Measurements from ENCODE around the gene TMA7. TPM values are rescaled to one million over a fixed set of nuclear protein-coding genes. Genes with fewer than 3 reads are reported as not detected.

TMA7 gene
- total RNA-seq, 1 donor from 2014 or later: 309 TPM

DNA sequence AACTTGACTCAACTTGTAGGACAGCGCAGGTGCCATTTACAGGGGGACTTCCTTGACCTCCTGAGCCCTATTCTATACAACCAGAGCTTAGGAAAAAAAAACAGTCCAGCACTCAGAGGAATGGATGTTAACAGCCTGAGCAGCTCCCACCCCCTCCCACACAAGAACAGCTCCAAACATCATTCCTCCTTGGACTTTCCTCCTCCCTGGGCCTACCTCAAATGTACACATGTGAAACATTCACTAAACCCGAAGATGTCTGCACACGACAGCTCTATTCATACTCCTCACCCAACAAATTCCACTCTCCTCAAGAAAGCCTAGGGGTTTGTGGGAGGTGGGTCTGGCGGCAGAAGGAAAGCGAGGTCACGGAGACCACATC lies 6.0 kb downstream of the TMA7 start:
- Mint-ChIP-seq H3K4me3 (peak overlapping the region; percentile 89), H3K27me3 (ENCODE audit: low read depth) (no peaks in the 10 kb centered on the region), H3K36me3 (ENCODE audit: low read depth) (peaks cover 2% of the 10 kb centered on the region), H3K9me3 (no peaks in the 10 kb centered on the region), H3K27ac (ENCODE audit: unreplicated experiment) (peak overlapping the region; percentile 21), H3K4me1 (peaks cover 39% of the 10 kb centered on the region)
- DNase-seq (ENCODE audit: low read depth, low spot score): no peak
- TF ChIP-seq, protein P1, sequence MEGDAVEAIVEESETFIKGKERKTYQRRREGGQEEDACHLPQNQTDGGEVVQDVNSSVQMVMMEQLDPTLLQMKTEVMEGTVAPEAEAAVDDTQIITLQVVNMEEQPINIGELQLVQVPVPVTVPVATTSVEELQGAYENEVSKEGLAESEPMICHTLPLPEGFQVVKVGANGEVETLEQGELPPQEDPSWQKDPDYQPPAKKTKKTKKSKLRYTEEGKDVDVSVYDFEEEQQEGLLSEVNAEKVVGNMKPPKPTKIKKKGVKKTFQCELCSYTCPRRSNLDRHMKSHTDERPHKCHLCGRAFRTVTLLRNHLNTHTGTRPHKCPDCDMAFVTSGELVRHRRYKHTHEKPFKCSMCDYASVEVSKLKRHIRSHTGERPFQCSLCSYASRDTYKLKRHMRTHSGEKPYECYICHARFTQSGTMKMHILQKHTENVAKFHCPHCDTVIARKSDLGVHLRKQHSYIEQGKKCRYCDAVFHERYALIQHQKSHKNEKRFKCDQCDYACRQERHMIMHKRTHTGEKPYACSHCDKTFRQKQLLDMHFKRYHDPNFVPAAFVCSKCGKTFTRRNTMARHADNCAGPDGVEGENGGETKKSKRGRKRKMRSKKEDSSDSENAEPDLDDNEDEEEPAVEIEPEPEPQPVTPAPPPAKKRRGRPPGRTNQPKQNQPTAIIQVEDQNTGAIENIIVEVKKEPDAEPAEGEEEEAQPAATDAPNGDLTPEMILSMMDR (conservative IDR thresholded peaks at IDR 0.05): no peak

GRCh38 chr3:48446425-48447193 lies 6.6 kb downstream of the TMA7 start, which contains the start of gene ATRIP:
TSS of gene ATRIP (plus strand) at chr3:48446737. CDS start at chr3:48446846, 109 bp downstream.
- H3K27me3 Mint-ChIP-seq (ENCODE audit: low read depth): no peaks in the 10 kb centered on the region
- peak within 1 kb of the TSS; percentile 89 for H3K4me3 Mint-ChIP-seq
- H3K9me3 Mint-ChIP-seq: no peaks in the 10 kb centered on the region
- DNase-seq (ENCODE audit: low read depth, low spot score): peak; percentile 90
- TF ChIP-seq, protein P1 (conservative IDR thresholded peaks at IDR 0.05): no peak
- H3K36me3 Mint-ChIP-seq (ENCODE audit: low read depth): peaks cover 4% of the 10 kb centered on the region
- H3K4me1 Mint-ChIP-seq: peaks cover 36% of the 10 kb centered on the region
- H3K27ac Mint-ChIP-seq (ENCODE audit: unreplicated experiment): peak within 1 kb of the TSS; percentile 83

DNA sequence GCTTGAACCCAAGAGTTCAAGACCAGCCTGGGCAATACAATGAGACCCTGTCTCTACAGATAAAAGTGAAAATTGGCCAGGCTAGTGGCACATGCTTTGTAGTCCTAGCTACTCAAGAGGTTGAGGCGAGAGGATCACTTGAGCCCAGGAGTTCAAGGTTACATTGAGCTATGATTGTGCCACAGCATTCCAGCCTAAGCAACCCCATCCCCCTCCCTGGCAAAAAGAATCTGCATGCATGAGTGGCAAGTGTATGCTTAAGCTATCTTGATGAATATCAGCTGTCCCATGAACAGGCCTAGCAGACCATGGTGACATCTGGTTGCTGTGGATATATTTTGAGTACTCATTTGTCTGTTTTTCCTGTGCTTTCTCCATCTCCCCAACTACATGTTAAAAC lies 11.2 kb downstream of the TMA7 start:
- Mint-ChIP-seq H3K27me3 (ENCODE audit: low read depth) (no peaks in the 10 kb centered on the region), H3K4me1 (peaks cover 23% of the 10 kb centered on the region), H3K36me3 (ENCODE audit: low read depth) (peaks cover 2% of the 10 kb centered on the region), H3K9me3 (no peaks in the 10 kb centered on the region), H3K4me3 (no peak overlapping the region), H3K27ac (ENCODE audit: unreplicated experiment) (no peak overlapping the region)
- no peak for DNase-seq (ENCODE audit: low read depth, low spot score)
- TF ChIP-seq, protein P1 (conservative IDR thresholded peaks at IDR 0.05): no peak

GRCh38 chr3:48456456-48456855 lies 16.4 kb downstream of the TMA7 start:
- DNase-seq (ENCODE audit: low read depth, low spot score): no peak
- TF ChIP-seq, protein P1 (conservative IDR thresholded peaks at IDR 0.05): no peak
- no peaks in the 10 kb centered on the region for H3K27me3 Mint-ChIP-seq (ENCODE audit: low read depth)
- H3K4me3 Mint-ChIP-seq: no peak overlapping the region
- no peak overlapping the region for H3K27ac Mint-ChIP-seq (ENCODE audit: unreplicated experiment)
- H3K36me3 Mint-ChIP-seq (ENCODE audit: low read depth): peaks cover 2% of the 10 kb centered on the region
- H3K4me1 Mint-ChIP-seq: no peaks in the 10 kb centered on the region
- H3K9me3 Mint-ChIP-seq: no peaks in the 10 kb centered on the region

- H3K9me3 Mint-ChIP-seq: no peaks in the 10 kb centered on the region
- no peak for DNase-seq (ENCODE audit: low read depth, low spot score)
- TF ChIP-seq, protein P1 (conservative IDR thresholded peaks at IDR 0.05): no peak
- no peaks in the 10 kb centered on the region for H3K36me3 Mint-ChIP-seq (ENCODE audit: low read depth)
- no peaks in the 10 kb centered on the region for H3K27me3 Mint-ChIP-seq (ENCODE audit: low read depth)
- H3K27ac Mint-ChIP-seq (ENCODE audit: unreplicated experiment): no peak overlapping the region
- no peaks in the 10 kb centered on the region for H3K4me1 Mint-ChIP-seq
- no peak overlapping the region for H3K4me3 Mint-ChIP-seq
Observed at GRCh38 chr3:48459331-48459730, 19.3 kb downstream of the TMA7 start.
